Measurements from ENCODE around the gene EGR2.

- TF ChIP-seq CTCF (IDR thresholded peaks at IDR 0.05): peak; percentile 10
- TF ChIP-seq TAF1 (IDR thresholded peaks at IDR 0.05; ENCODE audit: borderline replicate concordance, low read depth, low read length): no peak
- TF ChIP-seq FOXM1 (IDR thresholded peaks at IDR 0.05; ENCODE audit: low read depth): no peak
- TF ChIP-seq REST (IDR thresholded peaks at IDR 0.05; ENCODE audit: low read depth, low read length): no peak
- TF ChIP-seq FOSL2 (IDR thresholded peaks at IDR 0.05; ENCODE audit: borderline replicate concordance, low read depth): no peak
- TF ChIP-seq EP300 (IDR thresholded peaks at IDR 0.05; ENCODE audit: borderline replicate concordance in 1 of 2, low read depth in 1 of 2, low read length in 1 of 2): no peak
- no peak for TF ChIP-seq POLR2AphosphoS5 (IDR thresholded peaks at IDR 0.05; ENCODE audit: low read depth, low read length)
- TF ChIP-seq MAX (IDR thresholded peaks at IDR 0.05; ENCODE audit: low read depth): peak; percentile 42; the same call in 1 of the 2 replicates
- TF ChIP-seq ZBTB33 (IDR thresholded peaks at IDR 0.05; ENCODE audit: borderline replicate concordance, low read depth): no peak
- TF ChIP-seq GATA2 (CRISPR knock-in tag; IDR thresholded peaks at IDR 0.05): no peak
- TF ChIP-seq SMC3 (IDR thresholded peaks at IDR 0.05; ENCODE audit: low read depth, low read length): no peak
- TF ChIP-seq RAD21 (IDR thresholded peaks at IDR 0.05; ENCODE audit: low read length): no peak
These were observed 2.4 kb upstream of the EGR2 start for GRCh38 chr10:62818426-62819011.

Data from SK-N-SH (cell line).